Neural cell (in vitro differentiated cells): Measurements from ENCODE around the gene CAPN9. TPM values are rescaled to one million over a fixed set of nuclear protein-coding genes. Genes with fewer than 3 reads are reported as not detected.

ENCODE experiments used
- H2AFZ ChIP-seq: fragments of 200-600, 300-800 bp; sonication (generic), shearing (Covaris generic); 2 replicates; pipeline ENCODE4 v1.6.0; 2014; ENCODE audit warnings: low read depth, mild to moderate bottlenecking, antibody characterized with exemption, low read length, moderate library complexity
- H3F3A ChIP-seq: fragments of 200-600 bp; shearing (Covaris generic); 2 replicates; pipeline ENCODE4 v1.6.1; 2016; ENCODE audit warnings: mild to moderate bottlenecking, moderate library complexity, mixed read lengths, antibody characterized with exemption, low read length; ENCODE audit not compliant: insufficient read depth, poor library complexity, severe bottlenecking
- H3K27ac ChIP-seq: fragments of 200-600, 300-800 bp; sonication (generic), shearing (Covaris generic); 2 replicates; pipeline ENCODE4 v1.5.1; 2014; ENCODE audit warnings: mild to moderate bottlenecking, low read length, moderate library complexity
- H3K27me3 ChIP-seq: fragments of 300-800, 200-600 bp; sonication (generic), shearing (Covaris generic); 2 replicates; pipeline ENCODE4 v1.6.0; 2014; ENCODE audit warnings: mild to moderate bottlenecking, low read depth, low read length, moderate library complexity; ENCODE audit not compliant: insufficient read depth
- H3K36me3 ChIP-seq: fragments of 300-800, 200-600 bp; sonication (generic), shearing (Covaris generic); 2 replicates; pipeline ENCODE4 v1.5.1; 2014; ENCODE audit warnings: mild to moderate bottlenecking, antibody characterized with exemption, low read length, moderate library complexity; ENCODE audit not compliant: insufficient read depth
- H3K4me2 ChIP-seq: fragments of 300-800, 200-600 bp; sonication (generic), shearing (Covaris generic); 2 replicates; pipeline ENCODE4 v1.6.0; 2014; ENCODE audit warnings: mild to moderate bottlenecking, low read length
- H3K4me3 ChIP-seq: fragments of 300-800, 200-600 bp; sonication (generic), shearing (Covaris generic); 2 replicates; pipeline ENCODE4 v1.5.1; 2014; ENCODE audit warnings: mild to moderate bottlenecking, low read length, moderate library complexity
- H3K79me2 ChIP-seq: fragments of 200-600 bp; shearing (Covaris generic); replicated peaks from 2 replicates; pipeline ENCODE4 v1.6.0; 2014; ENCODE audit warnings: mild to moderate bottlenecking, low read length, moderate library complexity; ENCODE audit not compliant: insufficient read depth
- H3K9ac ChIP-seq: fragments of 300-800, 200-600 bp; sonication (generic), shearing (Covaris generic); 2 replicates; pipeline ENCODE4 v1.6.1; 2016; ENCODE audit warnings: mild to moderate bottlenecking, low read length, mixed read lengths
- H3K9me2 ChIP-seq: fragments of 200-600 bp; shearing (Covaris generic); 2 replicates; pipeline ENCODE4 v1.6.1; 2016; ENCODE audit warnings: mild to moderate bottlenecking, low read length, mixed read lengths; ENCODE audit not compliant: insufficient read depth
- H3K9me3 ChIP-seq: fragments of 200-600, 300-800 bp; sonication (generic), shearing (Covaris generic); 2 replicates; pipeline ENCODE4 v1.6.1; 2016; ENCODE audit warnings: mild to moderate bottlenecking, mixed run types, low read length, moderate library complexity, mixed read lengths
- H4K20me1 ChIP-seq: fragments of 200-600 bp; shearing (Covaris generic); 2 replicates; pipeline ENCODE4 v1.6.1; 2016; ENCODE audit warnings: mild to moderate bottlenecking, mixed run types; ENCODE audit not compliant: insufficient read depth
- EP300 ChIP-seq: fragments of 450-650 bp; conservative IDR thresholded peaks from 2 replicates; pipeline ENCODE4 v1.6.1; 2014; ENCODE audit warnings: antibody characterized with exemption, mild to moderate bottlenecking, moderate library complexity; ENCODE audit not compliant: poor library complexity, severe bottlenecking
- EZH2 ChIP-seq: fragments of 200-600, 300-800 bp; shearing (Covaris generic), sonication (generic); IDR thresholded peaks from 2 replicates; pipeline ENCODE4 v1.6.1; 2014; ENCODE audit warnings: antibody characterized with exemption, low read length, borderline replicate concordance, mild to moderate bottlenecking; ENCODE audit not compliant: insufficient read depth, poor library complexity, severe bottlenecking
- MXI1 ChIP-seq: fragments of 450-650 bp; conservative IDR thresholded peaks from 2 replicates; pipeline ENCODE4 v1.6.1; 2014; ENCODE audit warnings: antibody characterized with exemption, mild to moderate bottlenecking; ENCODE audit not compliant: poor library complexity, severe bottlenecking
- POLR2AphosphoS5 ChIP-seq: IDR thresholded peaks from 2 replicates; pipeline ENCODE4 v1.6.1; 2012
- RAD21 ChIP-seq: fragments of 450-650 bp; conservative IDR thresholded peaks from 2 replicates; pipeline ENCODE4 v1.6.1; 2014; ENCODE audit warnings: antibody characterized with exemption, mild to moderate bottlenecking, moderate library complexity
- SMC3 ChIP-seq: fragments of 450-650 bp; conservative IDR thresholded peaks from 2 replicates; pipeline ENCODE4 v1.6.1; 2014; ENCODE audit warnings: antibody characterized with exemption, mild to moderate bottlenecking, moderate library complexity; ENCODE audit not compliant: poor library complexity
- TAF1 ChIP-seq: IDR thresholded peaks from 2 replicates; pipeline ENCODE4 v1.6.1; 2012; ENCODE audit warnings: low read depth
- polyA plus RNA-seq: library from polyadenylated mRNA; depleted of rRNA; stranded (reverse); fragments of >200 nt; gene quantifications from 2 replicates; pipeline ENCODE4 v1.2.3, GENCODE V29; 2014
- TF ChIP-seq, protein P1 (sequence below): fragments of 450-650 bp; IDR thresholded peaks from 2 replicates; pipeline ENCODE4 v1.5.1; 2014; ENCODE audit warnings: antibody characterized with exemption, mild to moderate bottlenecking, moderate library complexity; ENCODE audit not compliant: poor library complexity, severe bottlenecking
- TF ChIP-seq, protein P2 (sequence below): IDR thresholded peaks from 2 replicates; pipeline ENCODE4 v1.6.1; 2012; ENCODE audit warnings: borderline replicate concordance

The CAPN9 gene
- polyA plus RNA-seq, 1 donor from 2014 or later: 0.14 TPM

DNA sequence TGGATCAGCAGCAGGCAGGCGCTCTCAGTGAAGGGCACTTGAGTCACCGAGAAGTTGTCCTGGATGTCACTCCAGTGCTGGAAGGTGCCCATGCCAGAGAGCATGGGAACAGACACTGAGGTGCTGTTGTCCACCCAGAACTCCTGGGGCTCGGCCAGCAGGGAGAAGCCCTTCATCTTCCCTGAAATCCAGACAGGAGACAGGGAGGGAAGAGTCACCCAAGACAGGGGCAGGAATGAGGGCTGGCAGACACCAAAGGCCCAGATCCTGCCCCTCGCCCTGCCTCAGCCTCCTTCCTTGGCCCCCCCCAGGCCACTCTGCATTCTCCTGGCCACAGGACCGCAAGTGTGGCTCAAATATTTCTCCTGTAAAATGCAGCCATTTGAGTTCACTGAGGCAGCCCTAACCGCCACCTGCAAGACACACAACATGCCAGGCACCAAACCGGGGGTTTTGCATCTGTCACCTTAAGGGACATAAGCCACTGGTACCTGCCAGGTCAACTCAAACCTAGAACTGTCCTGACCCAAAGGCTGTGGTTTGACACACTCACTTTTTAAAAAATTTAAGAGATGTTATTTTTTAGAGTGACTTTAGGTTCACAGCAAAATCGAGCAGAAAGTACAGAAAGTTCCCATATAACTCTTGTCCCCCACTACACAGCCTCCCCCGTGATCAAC, 41.0 kb upstream of the CAPN9 start:
- Histone ChIP-seq H3K4me3 (no peak overlapping the region), H4K20me1 (no peaks in the 10 kb centered on the region)
- TF ChIP-seq POLR2AphosphoS5 (no peak), MXI1 (no peak), RAD21 (no peak), TAF1 (no peak), EP300 (no peak), SMC3 (no peak), EZH2 (no peak)
- TF ChIP-seq, protein P1, sequence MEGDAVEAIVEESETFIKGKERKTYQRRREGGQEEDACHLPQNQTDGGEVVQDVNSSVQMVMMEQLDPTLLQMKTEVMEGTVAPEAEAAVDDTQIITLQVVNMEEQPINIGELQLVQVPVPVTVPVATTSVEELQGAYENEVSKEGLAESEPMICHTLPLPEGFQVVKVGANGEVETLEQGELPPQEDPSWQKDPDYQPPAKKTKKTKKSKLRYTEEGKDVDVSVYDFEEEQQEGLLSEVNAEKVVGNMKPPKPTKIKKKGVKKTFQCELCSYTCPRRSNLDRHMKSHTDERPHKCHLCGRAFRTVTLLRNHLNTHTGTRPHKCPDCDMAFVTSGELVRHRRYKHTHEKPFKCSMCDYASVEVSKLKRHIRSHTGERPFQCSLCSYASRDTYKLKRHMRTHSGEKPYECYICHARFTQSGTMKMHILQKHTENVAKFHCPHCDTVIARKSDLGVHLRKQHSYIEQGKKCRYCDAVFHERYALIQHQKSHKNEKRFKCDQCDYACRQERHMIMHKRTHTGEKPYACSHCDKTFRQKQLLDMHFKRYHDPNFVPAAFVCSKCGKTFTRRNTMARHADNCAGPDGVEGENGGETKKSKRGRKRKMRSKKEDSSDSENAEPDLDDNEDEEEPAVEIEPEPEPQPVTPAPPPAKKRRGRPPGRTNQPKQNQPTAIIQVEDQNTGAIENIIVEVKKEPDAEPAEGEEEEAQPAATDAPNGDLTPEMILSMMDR: no peak
- TF ChIP-seq, protein P2, sequence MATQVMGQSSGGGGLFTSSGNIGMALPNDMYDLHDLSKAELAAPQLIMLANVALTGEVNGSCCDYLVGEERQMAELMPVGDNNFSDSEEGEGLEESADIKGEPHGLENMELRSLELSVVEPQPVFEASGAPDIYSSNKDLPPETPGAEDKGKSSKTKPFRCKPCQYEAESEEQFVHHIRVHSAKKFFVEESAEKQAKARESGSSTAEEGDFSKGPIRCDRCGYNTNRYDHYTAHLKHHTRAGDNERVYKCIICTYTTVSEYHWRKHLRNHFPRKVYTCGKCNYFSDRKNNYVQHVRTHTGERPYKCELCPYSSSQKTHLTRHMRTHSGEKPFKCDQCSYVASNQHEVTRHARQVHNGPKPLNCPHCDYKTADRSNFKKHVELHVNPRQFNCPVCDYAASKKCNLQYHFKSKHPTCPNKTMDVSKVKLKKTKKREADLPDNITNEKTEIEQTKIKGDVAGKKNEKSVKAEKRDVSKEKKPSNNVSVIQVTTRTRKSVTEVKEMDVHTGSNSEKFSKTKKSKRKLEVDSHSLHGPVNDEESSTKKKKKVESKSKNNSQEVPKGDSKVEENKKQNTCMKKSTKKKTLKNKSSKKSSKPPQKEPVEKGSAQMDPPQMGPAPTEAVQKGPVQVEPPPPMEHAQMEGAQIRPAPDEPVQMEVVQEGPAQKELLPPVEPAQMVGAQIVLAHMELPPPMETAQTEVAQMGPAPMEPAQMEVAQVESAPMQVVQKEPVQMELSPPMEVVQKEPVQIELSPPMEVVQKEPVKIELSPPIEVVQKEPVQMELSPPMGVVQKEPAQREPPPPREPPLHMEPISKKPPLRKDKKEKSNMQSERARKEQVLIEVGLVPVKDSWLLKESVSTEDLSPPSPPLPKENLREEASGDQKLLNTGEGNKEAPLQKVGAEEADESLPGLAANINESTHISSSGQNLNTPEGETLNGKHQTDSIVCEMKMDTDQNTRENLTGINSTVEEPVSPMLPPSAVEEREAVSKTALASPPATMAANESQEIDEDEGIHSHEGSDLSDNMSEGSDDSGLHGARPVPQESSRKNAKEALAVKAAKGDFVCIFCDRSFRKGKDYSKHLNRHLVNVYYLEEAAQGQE: no peak

GRCh38 chr1:230706887-230707731, 40.1 kb upstream of the CAPN9 start:
- Histone ChIP-seq H2AFZ (no peak overlapping the region), H4K20me1 (no peaks in the 10 kb centered on the region), H3K27me3 (no peaks in the 10 kb centered on the region), H3K27ac (no peak overlapping the region), H3K4me3 (no peak overlapping the region), H3K36me3 (no peaks in the 10 kb centered on the region), H3K9me2 (no peaks in the 10 kb centered on the region), H3K9ac (no peak overlapping the region), H3K4me2 (no peak overlapping the region), H3F3A (no peaks in the 10 kb centered on the region), H3K79me2 (no peaks in the 10 kb centered on the region), H3K9me3 (no peaks in the 10 kb centered on the region)
- TF ChIP-seq TAF1: no peak
- TF ChIP-seq, protein P1: no peak
- TF ChIP-seq SMC3: no peak
- no peak for TF ChIP-seq RAD21
- TF ChIP-seq MXI1: no peak
- TF ChIP-seq POLR2AphosphoS5: no peak
- TF ChIP-seq EZH2: no peak
- TF ChIP-seq, protein P2: no peak
- no peak for TF ChIP-seq EP300

More for the DNA sequence above, 41.0 kb upstream of the CAPN9 start:
- Histone ChIP-seq H3F3A (no peaks in the 10 kb centered on the region), H2AFZ (no peak overlapping the region), H3K27ac (no peak overlapping the region), H3K9me2 (no peaks in the 10 kb centered on the region), H3K9ac (no peak overlapping the region), H3K9me3 (no peaks in the 10 kb centered on the region), H3K27me3 (no peaks in the 10 kb centered on the region), H3K36me3 (no peaks in the 10 kb centered on the region), H3K4me2 (no peak overlapping the region), H3K79me2 (no peaks in the 10 kb centered on the region)
